Caco-2 (cell line): ENCODE results near the gene CDH13. TPM values are rescaled to one million over a fixed set of nuclear protein-coding genes. Genes with fewer than 3 reads are reported as not detected.
A peak's percentile ranks its signal among the peaks of the same experiment; 100 is the strongest.

Experiments
- BruUV-seq: library from RNA; stranded (reverse); fragments of 400-500 nt; replicated peaks from 2 replicates; lab custom pipeline; 2021; lab: Mats Ljungman, UMichigan
- CTCF ChIA-PET: fragments of 300-600 bp; sonication (Branson Sonifier 250); formaldehyde crosslinking; loops from one replicate; lab custom pipeline; 2022; ENCODE audit warnings: antibody characterized with exemption; lab: Charles Lee
- POLR2A ChIA-PET: fragments of 300-600 bp; sonication (Branson Sonifier 250); formaldehyde crosslinking; loops from one replicate; lab custom pipeline; 2022; ENCODE audit warnings: antibody characterized with exemption; lab: Charles Lee
- DNase-seq, 2 experiments: peaks; one replicate each; pipeline versions ENCODE4 v3.0.0 to v3.0.0-alpha.2; 2020 to 2022
- H3K27me3 ChIP-seq: replicated peaks from 2 replicates; pipeline ENCODE4 v1.6.0; 2011; ENCODE audit warnings: low read length; ENCODE audit not compliant: control insufficient read depth, insufficient read depth
- H3K36me3 ChIP-seq: 2 replicates; pipeline ENCODE4 v1.5.1; 2011; ENCODE audit warnings: low read length; ENCODE audit not compliant: control insufficient read depth, insufficient read depth
- H3K4me1 ChIP-seq: fragments of 250-450 bp; sonication (Bioruptor Pico); 2 replicates; pipeline ENCODE4 v1.5.1; 2020; ENCODE audit warnings: mild to moderate bottlenecking
- H3K4me3 ChIP-seq: 2 replicates; pipeline ENCODE4 v1.5.1; 2011; ENCODE audit warnings: low read depth, mild to moderate bottlenecking, control low read depth, low read length
- H3K9me3 ChIP-seq: fragments of 250-450 bp; sonication (Bioruptor Pico); 2 replicates; pipeline ENCODE4 v1.5.1; 2020; ENCODE audit warnings: mild to moderate bottlenecking, moderate library complexity
- H3K27ac Mint-ChIP-seq: one replicate; pipeline ENCODE4 v1.8.0; 2022; ENCODE audit warnings: mixed read lengths; ENCODE audit not compliant: unreplicated experiment
- H3K27me3 Mint-ChIP-seq: one replicate; pipeline ENCODE4 v1.8.0; 2022; ENCODE audit warnings: mixed read lengths; ENCODE audit not compliant: insufficient read depth, unreplicated experiment
- H3K36me3 Mint-ChIP-seq: one replicate; pipeline ENCODE4 v1.8.0; 2022; ENCODE audit warnings: mild to moderate bottlenecking, mixed read lengths; ENCODE audit not compliant: insufficient read depth, unreplicated experiment
- H3K4me1 Mint-ChIP-seq: one replicate; pipeline ENCODE4 v1.8.0; 2022; ENCODE audit warnings: low read depth, mixed read lengths; ENCODE audit not compliant: unreplicated experiment
- H3K4me3 Mint-ChIP-seq: one replicate; pipeline ENCODE4 v1.8.0; 2022; ENCODE audit warnings: mild to moderate bottlenecking, moderate library complexity, mixed read lengths; ENCODE audit not compliant: unreplicated experiment
- H3K9me3 Mint-ChIP-seq: one replicate; pipeline ENCODE4 v1.8.0; 2022; ENCODE audit warnings: mixed read lengths; ENCODE audit not compliant: unreplicated experiment
- intact Hi-C: fragments of 100-400 bp; cut with micrococcal nuclease; formaldehyde crosslinking; loops from one replicate; pipeline ENCODE4 v1.10.0; 2022; ENCODE audit not compliant: unreplicated experiment
- total RNA-seq: library from RNA; stranded (reverse); gene quantifications from 2 replicates; pipeline ENCODE4 v1.2.3, GENCODE V29; 2022
- TF ChIP-seq, protein P1 (sequence below), 2 experiments: fragments of 200-600 bp in 1 of 2; IDR thresholded peaks; 1 replicate in 1 of 2; 2 replicates in 1 of 2; pipeline versions ENCODE4 v1.5.1 to v1.8.0; 2011 to 2022; ENCODE audit warnings: antibody characterized with exemption in 1 of 2, control low read depth in 1 of 2, inconsistent platforms in 1 of 2, low read depth in 1 of 2, low read length in 1 of 2, mild to moderate bottlenecking in 1 of 2, moderate library complexity in 1 of 2; ENCODE audit not compliant: insufficient read depth in 1 of 2, severe bottlenecking in 1 of 2, unreplicated experiment in 1 of 2

CDH13 gene
- total RNA-seq, 1 experiment from 2014 or later = 2.2 TPM

DNA sequence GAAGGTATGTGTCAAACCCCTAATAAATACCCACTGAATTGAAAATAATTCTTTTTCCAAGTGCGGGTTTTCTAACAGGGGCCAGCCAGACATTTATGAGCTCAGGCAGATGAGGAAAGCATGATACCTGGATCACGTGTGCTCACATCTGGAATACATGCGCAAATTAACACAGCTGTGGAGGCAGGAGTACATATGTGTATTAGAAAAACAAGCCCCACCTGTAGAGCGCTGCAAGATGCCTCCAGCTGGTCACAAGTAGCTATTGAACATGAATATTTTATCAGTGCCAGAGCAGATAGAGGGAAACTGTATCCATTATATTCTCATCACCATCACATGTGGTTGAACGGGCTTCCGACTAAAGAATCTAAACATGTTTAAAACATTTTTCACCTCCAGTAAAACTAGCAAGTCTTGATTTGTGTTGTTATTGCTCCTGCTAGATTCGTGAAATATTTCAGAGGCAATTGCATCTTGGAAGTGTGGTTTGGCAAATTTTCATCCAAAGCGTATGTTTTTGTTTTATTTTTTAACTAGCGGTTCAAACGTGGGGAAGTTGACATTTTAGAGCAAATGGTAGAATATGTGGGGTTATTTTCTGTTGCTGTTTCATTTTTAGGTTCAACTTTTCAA is 482.8 kb downstream of the CDH13 start:
- H3K36me3 Mint-ChIP-seq = no peaks in the 10 kb centered on the region
- Histone ChIP-seq H3K9me3 (no peaks in the 10 kb centered on the region), H3K27me3 (no peaks in the 10 kb centered on the region; the same call in 1 of the 2 replicates), H3K36me3 (no peaks in the 10 kb centered on the region), H3K4me3 (no peak overlapping the region), H3K4me1 (no peaks in the 10 kb centered on the region)
- H3K4me3 Mint-ChIP-seq = no peak overlapping the region
- BruUV-seq = no TSS peak
- no peak for DNase-seq
- no peaks in the 10 kb centered on the region for H3K9me3 Mint-ChIP-seq
- ChIA-PET POLR2A (no interaction called here), CTCF (no interaction called here)
- intact Hi-C loops = loop anchor here (2.0 kb wide), 1 partner anchor 49 kb away; no protein-coding TSS in a partner anchor
- peaks cover 5% of the 10 kb centered on the region for H3K27me3 Mint-ChIP-seq
- no peaks in the 10 kb centered on the region for H3K4me1 Mint-ChIP-seq
- TF ChIP-seq, protein P1, sequence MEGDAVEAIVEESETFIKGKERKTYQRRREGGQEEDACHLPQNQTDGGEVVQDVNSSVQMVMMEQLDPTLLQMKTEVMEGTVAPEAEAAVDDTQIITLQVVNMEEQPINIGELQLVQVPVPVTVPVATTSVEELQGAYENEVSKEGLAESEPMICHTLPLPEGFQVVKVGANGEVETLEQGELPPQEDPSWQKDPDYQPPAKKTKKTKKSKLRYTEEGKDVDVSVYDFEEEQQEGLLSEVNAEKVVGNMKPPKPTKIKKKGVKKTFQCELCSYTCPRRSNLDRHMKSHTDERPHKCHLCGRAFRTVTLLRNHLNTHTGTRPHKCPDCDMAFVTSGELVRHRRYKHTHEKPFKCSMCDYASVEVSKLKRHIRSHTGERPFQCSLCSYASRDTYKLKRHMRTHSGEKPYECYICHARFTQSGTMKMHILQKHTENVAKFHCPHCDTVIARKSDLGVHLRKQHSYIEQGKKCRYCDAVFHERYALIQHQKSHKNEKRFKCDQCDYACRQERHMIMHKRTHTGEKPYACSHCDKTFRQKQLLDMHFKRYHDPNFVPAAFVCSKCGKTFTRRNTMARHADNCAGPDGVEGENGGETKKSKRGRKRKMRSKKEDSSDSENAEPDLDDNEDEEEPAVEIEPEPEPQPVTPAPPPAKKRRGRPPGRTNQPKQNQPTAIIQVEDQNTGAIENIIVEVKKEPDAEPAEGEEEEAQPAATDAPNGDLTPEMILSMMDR (IDR thresholded peaks at IDR 0.05; ENCODE audit: insufficient read depth in 1 of 2, low read depth in 1 of 2, low read length in 1 of 2, severe bottlenecking in 1 of 2, unreplicated experiment in 1 of 2) = no peak
- H3K27ac Mint-ChIP-seq = no peak overlapping the region

DNA sequence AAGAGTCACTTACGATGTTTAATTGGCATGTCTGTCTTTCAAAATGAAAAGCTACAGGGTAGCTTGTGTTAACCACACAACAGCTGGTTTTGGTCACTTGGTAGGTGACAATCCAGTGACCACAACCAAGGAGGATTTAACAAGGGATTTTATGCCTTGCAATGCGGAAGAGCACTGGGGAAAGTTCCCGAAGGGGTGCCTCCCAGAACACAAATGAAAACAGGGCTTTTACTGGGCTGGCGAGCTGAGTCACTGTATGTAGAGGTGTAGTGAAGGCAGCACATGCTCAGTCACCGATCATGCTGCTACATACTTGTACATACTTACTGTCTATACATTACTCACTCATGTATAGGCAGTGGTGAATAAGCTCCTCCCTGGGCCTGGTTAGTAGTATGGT is 483.5 kb downstream of the CDH13 start:
- Histone ChIP-seq H3K27me3 (no peaks in the 10 kb centered on the region; the same call in 1 of the 2 replicates), H3K9me3 (no peaks in the 10 kb centered on the region), H3K36me3 (no peaks in the 10 kb centered on the region), H3K4me1 (no peaks in the 10 kb centered on the region), H3K4me3 (no peak overlapping the region)
- no TSS peak for BruUV-seq
- H3K27ac Mint-ChIP-seq = no peak overlapping the region
- DNase-seq = no peak
- POLR2A ChIA-PET = no interaction called here
- intact Hi-C loops = loop anchor here (2.0 kb wide), 1 partner anchor 49 kb away; no protein-coding TSS in a partner anchor
- TF ChIP-seq, protein P1 (IDR thresholded peaks at IDR 0.05; ENCODE audit: insufficient read depth in 1 of 2, low read depth in 1 of 2, low read length in 1 of 2, severe bottlenecking in 1 of 2, unreplicated experiment in 1 of 2) = no peak
- no peaks in the 10 kb centered on the region for H3K9me3 Mint-ChIP-seq
- no peaks in the 10 kb centered on the region for H3K4me1 Mint-ChIP-seq
- no peak overlapping the region for H3K4me3 Mint-ChIP-seq
- peaks cover 5% of the 10 kb centered on the region for H3K27me3 Mint-ChIP-seq
- CTCF ChIA-PET = no interaction called here
- H3K36me3 Mint-ChIP-seq = no peaks in the 10 kb centered on the region

DNA sequence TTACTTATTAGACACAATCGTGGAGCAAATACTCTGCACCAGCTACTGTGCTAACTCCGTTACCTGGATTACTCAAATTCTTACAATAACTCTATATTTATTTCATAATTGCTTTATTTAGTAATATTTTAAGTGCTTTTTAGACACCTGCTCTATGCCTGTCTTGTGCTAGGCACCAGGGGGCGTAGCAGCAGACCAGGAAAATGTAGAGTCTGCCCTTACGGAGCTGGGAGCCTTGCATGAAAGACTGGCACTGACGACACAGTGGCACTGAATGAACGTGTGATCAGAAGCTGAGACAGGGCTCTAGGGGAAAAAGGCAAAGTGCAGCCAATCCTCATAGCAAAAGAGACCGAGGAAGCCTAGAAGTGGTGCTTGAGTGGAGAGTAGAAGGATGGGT is 486.5 kb downstream of the CDH13 start:
- Mint-ChIP-seq H3K36me3 (no peaks in the 10 kb centered on the region), H3K9me3 (no peaks in the 10 kb centered on the region), H3K4me1 (no peaks in the 10 kb centered on the region), H3K27ac (no peak overlapping the region), H3K4me3 (no peak overlapping the region), H3K27me3 (peaks cover 2% of the 10 kb centered on the region)
- Histone ChIP-seq H3K9me3 (no peaks in the 10 kb centered on the region), H3K27me3 (no peaks in the 10 kb centered on the region; the same call in 1 of the 2 replicates), H3K4me1 (no peaks in the 10 kb centered on the region), H3K4me3 (no peak overlapping the region), H3K36me3 (no peaks in the 10 kb centered on the region)
- peak; percentile 46 to 56 for DNase-seq
- TF ChIP-seq, protein P1 (IDR thresholded peaks at IDR 0.05; ENCODE audit: insufficient read depth in 1 of 2, low read depth in 1 of 2, low read length in 1 of 2, severe bottlenecking in 1 of 2, unreplicated experiment in 1 of 2) = peak; percentile 70 to 81
- CTCF ChIA-PET = interaction anchor here (0.6 to 1.3 kb wide), 3 partner anchors 71 to 333 kb away, joined by 4 to 11 read pairs (median 7); no protein-coding TSS in a partner anchor
- intact Hi-C loops = loop anchor here (1.0 to 2.0 kb wide), 2 partner anchors 23 to 102 kb away; no protein-coding TSS in a partner anchor
- no TSS peak for BruUV-seq
- POLR2A ChIA-PET = no interaction called here
